Amygdala (tissue), 56 donors: ENCODE measurements around the gene TAT.

Experiments
- DNase-seq, 56 donors: peaks; one replicate each; lab custom pipeline; 2025; lab: John Stamatoyannopoulos, UW

TAT gene

DNA sequence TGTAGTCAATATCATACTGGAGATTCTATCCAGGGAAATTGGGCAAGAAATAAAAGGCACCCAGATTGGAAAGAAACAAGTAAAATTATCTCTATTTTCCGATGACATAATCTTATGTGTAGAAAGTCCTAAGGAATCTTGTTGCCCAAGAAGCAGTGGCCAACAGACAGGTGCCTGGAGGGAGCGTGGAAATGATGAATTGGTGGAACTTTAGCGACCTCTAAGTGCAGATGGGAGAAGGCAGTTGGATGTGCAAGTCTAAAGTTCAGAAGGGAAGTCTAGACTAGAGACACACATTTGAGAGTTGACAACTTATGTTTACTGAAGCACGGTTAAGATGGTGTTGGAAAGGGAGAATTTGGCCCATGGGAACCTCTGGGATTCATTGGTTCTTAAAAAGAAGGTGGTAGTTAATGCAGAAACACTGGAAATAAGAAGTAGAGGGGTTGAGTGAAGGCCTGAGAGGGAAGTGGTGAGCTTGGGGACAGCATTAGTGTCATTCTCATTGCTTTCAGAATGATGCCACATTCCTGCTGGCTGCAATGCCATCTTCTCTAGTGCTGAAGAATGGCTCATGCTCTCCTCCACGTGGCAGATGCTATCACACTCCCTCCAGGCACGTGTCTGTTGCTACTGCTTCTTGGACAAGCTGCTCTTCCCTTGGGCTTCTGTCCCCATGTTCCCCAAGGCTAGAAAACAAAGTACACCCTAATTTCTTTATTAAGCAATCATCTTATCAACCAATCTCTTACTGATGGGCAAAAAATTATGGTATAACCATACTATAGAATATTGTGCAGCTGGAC is 24.0 kb downstream of the TAT start:
- DNase-seq = no peak

DNA sequence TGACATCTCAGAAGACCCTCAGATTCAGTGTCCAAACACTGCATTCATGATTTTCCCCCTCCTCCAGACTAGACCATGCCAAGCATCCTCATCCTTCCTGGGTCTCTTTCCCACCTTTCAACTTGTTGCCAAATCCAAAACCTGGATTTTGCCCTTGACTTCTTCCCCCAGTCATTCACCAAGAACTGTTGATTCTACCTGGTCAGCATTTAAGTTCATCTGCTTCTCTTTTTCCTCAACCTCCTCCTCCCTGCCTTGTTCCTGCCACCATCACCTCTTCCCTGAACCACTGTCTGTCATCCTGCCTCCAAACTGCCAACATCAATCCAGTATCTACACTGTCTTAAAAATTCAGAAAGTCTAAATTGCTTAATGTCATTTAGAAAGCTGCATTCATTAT is 29.7 kb downstream of the TAT start:
- no peak for DNase-seq

DNA sequence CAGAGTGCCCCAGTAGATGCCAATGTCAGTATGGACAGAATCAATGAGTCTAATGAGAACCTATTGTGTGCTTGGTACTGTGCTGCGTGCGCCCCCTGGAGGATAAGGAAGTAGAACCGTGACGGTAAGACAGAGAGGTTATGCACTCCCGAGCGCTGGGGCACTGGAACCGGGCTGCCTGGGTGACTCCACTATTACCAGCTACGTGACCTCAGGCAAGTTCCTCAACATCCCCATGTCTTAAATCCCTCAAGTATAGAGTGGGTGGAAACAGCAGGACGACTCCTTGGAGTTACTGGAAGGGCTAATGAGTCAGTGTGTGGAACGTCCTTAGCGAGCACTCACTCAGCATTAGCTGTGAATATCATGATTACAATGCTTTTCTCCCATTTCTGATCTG is 34.5 kb downstream of the TAT start:
- DNase-seq = peak in 5 of 56 donors; percentile 1 to 9 (median 6)

DNA sequence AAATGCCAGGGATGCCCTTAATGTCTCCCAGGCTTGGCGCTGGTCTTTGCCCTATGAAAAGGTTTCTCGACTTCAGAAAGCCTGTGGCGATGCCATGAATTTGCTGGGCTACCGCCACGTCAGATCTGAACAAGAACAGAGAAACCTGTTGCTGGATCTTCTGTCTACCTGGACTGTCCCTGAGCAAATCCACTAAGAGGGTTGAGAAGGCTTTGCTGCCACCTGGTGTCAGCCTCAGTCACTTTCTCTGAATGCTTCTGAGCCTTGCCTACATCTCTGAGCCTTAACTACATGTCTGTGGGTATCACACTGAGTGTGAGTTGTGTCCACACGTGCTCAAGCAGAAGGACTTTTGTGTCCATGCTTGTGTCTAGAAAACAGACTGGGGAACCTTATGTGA is 39.2 kb downstream of the TAT start:
- DNase-seq = peak in 8 of 56 donors; percentile 1 to 14 (median 4)

DNA sequence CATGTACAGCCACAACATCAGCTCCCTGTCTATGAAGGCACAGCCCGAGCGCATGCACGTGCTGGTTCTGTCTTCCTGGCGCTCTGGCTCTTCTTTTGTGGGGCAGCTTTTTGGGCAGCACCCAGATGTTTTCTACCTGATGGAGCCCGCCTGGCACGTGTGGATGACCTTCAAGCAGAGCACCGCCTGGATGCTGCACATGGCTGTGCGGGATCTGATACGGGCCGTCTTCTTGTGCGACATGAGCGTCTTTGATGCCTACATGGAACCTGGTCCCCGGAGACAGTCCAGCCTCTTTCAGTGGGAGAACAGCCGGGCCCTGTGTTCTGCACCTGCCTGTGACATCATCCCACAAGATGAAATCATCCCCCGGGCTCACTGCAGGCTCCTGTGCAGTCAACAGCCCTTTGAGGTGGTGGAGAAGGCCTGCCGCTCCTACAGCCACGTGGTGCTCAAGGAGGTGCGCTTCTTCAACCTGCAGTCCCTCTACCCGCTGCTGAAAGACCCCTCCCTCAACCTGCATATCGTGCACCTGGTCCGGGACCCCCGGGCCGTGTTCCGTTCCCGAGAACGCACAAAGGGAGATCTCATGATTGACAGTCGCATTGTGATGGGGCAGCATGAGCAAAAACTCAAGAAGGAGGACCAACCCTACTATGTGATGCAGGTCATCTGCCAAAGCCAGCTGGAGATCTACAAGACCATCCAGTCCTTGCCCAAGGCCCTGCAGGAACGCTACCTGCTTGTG is 40.0 kb downstream of the TAT start:
- DNase-seq = no peak

DNA sequence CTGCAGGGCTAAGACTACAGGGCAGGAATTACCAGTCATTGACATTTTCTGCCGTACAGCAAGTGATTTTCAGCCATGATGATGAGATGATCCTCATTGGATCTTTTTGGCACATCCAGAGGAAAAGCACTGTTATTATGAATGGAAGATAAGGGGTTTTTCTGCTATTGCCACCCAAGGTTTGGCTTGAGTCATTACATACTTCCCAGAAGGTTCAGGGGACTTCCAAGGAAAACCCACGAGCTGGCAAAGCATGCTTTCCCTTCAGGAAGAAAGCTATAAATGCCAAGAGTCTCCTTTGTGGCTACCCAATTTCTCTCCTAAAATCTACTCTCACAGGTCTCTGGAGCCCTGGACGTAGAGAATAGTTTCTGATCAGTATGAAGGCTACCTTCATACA is 44.5 kb downstream of the TAT start:
- no peak for DNase-seq

DNA sequence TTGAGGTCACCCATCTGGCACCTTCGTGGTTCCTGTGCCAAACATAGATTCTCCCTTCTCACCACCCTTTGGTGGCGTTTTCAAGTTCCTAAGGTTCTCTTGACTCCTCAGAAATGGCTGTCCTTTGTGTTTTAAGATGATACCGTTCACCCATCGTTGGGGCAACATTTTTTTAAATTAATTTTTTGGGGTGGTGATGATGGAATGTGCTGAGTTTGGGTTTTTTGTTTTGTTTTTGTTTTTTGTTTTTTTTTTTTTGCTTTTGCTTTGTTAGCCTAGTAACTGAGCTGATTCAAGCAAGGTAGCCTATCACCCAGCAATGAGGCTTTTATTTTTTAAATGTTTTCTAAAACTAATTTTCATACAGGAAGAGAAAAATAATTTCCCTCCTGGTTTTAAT is 48.0 kb downstream of the TAT start:
- DNase-seq = no peak

DNA sequence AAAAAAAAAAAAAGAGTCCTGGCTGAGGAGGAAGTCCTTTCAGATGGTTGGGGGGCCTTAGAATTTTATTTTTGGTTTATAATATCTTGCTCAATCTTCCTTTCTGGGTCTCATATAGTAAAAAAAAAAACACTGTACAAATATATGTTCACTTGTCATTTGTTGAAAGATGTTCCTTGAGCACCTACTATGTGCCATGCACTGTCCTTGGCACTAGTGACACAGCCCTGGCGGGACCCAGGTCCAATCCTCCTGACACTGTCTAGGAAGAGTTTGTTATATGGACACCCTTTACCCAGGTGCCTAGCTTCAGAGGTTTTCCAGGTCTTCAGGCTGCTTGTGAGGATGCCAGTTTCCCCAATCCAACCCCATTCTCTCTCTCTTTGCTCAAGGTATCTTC is 48.6 kb downstream of the TAT start:
- no peak for DNase-seq

DNA sequence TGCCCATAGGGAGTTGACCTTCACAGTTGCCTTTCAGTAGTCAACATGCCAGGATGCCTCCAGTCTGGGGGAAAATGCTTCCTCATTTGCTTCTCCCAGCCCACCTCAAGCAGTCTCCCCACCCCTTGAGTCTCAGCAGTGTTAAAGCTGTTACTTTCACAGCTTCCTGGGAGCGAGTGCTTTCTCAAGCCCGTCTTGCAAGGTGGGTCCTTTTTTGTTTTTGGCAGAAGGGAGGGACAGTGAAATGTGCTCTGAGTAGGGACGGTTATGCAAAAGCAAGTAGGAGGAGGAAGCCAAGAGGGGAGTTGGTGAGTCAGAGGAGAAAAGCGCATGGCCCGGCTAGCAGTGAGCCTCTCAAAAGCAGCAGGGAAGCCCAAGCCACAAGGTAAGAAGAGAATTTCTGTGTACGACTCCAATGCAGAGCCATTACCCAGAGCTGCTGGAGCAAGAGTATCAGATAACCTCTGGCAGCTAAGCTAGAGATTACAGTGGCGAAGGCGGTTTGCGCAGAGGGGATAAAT is 50.7 kb downstream of the TAT start, which contains the start of gene CHST4:
CHST4 (plus strand) TSS at position 316 of the 521 bp plus-strand sequence. CDS start 10,252 bp downstream, outside the sequence.
- no peak for DNase-seq

DNA sequence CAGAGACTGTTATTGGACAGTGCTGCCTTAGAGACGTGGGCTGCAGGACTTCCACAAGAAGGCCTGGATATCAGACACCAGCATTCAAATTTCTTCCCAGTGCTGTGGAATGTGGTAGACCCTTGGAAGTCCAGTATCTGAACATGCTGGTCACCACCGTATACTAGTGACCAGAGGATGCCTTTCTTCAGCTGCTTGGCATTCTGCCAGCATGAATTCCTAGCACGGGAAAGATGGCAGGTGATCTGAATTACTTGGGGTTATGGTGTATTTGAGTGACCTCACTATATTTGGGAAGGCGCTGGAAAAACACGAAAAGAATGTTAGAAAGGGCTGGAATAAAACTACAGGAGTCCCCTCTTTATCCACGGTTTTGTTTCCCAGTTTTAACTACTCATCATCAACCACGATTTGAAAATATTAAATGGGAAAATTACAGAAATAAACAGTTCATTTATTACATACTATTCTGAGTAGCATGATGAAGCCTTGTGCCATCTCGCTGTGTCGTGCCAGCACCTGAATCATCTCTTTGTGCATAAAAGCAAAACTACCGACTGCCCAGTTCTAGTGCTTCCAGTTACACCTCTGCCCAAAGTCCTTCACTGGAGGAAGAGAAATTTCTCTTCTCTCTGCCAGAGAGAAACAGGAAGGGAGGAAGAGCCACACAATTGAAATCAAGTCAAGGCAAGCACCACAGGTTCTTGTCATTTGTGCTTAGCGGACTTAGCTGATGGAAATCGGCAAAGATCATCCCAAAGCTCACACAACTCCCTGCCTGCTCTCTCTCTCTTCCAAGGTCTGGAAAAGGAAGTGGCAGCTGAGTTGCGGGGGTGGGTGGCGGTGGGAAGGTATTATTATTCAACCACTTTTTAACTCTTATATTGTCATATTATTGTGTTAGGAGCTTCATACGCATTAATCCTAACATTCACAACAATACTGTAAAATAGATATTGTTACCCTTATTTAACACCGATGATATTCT is 52.0 kb downstream of the TAT start:
- peak in 1 of 56 donors; percentile 2 for DNase-seq

DNA sequence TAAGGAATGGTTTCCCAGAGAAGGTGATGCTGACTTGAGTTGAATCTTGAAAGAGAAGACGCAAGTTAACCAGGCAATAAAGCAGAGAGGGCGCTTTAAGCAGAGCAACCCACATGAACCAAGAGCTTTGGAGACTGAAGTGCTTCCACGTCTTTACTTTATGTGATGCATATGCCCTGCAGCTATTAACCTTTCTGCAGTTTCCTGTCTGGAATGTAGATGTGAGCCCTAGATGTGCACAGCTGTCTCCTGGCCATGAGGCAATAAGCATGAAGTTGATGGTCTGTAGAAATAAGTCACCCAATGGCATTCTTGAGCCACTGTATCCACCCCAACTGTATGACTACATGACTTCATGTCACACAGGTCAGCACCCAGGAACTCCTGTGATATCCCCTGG is 56.3 kb downstream of the TAT start:
- no peak for DNase-seq
